Heart left ventricle (tissue), 13 donors: ENCODE measurements around the gene ARHGAP15.

Experiments
- POLR2A ChIP-seq, 2 donors: fragments of 450-650 bp; IDR thresholded peaks; one replicate each; pipeline ENCODE4 v1.6.1; 2017; ENCODE audit warnings: antibody characterized with exemption in 2 of 2, mild to moderate bottlenecking in 2 of 2, moderate library complexity in 2 of 2
- TF ChIP-seq, protein P1 (sequence below), 12 donors: fragments of 200-600 bp; sonication (generic) in 4 of 12; IDR thresholded peaks; one replicate each; pipeline versions ENCODE4 v1.5.0 to v1.8.0; 2018 to 2022; ENCODE audit warnings: antibody characterized with exemption in 12 of 12, mild to moderate bottlenecking in 5 of 12
- donor health status: ischemic (EF 13 %, LVEDD 7.1; RV severe dilation, severe dysfunction).
- donor health status: DM: no; HTN: yes; CAD: no.
- donor health status: DM: no; HTN: no; CAD: no.
- donor health status: ischemic (EF 25% LVEDD 6.9; RV normal size, moderate dysfunction).
- donor health status: ischemic (EF 25% LVEDD 5.7; RV mildly dilated, moderate dysfunction).
- donor health status: ischemic (EF 35%, LVEDD 5.7; RV mildly dilated, moderate dysfunction).
- donor health status: nonischemic (EF 11% LVEDD 7.7; RV severe dilation, severe dysfunction).
- donor health status: DM: yes; HTN: yes; CAD: no.
- donor health status: PGD.
- donor health status: ischemic (EF 29% LVEDD 5.4; RV normal size, mild dysfunction).
- donor health status: nonischemic (EF 23%, LVEDD 6.1; RV moderate dilation, normal function).

DNA sequence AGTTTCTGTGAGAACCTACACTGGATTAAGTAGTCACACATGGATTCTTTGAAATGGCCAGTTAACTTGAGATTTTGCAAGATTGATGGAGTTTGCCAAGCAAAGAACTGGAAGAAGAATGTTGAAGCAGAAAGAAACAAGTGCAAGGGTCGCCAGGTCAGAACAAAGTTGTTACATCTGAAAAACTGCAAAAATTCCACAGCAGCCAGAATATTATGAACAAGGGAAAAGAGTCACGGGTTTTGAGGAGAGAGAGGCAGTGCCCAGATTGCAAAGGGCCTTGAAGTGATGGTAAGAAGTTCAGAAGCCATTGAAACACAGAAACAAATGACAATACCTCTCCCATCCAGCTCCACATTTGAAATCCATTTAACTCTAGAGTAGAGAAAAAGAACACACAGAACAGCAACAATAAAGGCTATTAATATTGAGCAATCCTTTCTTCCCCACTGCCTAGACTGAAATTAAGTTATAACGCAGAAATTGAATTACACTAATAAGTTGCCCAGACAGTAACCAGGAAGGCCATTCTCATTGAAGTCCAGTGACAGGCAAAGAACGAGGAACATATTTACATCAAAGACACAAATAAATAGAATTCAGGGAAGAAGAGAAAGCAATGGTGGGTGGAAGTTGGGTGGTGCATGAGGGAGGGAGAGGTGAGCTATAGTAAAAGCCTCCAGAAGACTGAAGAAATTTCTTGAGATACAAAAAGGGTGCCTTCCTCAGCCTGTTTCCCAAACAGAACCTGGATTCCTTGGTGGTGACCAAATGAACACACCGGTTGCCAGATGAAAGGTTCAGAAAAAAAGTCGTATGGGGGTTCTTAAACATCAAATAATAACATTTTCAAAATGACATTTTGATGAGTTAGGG lies 80.6 kb downstream of the ARHGAP15 start:
- TF ChIP-seq, protein P1, sequence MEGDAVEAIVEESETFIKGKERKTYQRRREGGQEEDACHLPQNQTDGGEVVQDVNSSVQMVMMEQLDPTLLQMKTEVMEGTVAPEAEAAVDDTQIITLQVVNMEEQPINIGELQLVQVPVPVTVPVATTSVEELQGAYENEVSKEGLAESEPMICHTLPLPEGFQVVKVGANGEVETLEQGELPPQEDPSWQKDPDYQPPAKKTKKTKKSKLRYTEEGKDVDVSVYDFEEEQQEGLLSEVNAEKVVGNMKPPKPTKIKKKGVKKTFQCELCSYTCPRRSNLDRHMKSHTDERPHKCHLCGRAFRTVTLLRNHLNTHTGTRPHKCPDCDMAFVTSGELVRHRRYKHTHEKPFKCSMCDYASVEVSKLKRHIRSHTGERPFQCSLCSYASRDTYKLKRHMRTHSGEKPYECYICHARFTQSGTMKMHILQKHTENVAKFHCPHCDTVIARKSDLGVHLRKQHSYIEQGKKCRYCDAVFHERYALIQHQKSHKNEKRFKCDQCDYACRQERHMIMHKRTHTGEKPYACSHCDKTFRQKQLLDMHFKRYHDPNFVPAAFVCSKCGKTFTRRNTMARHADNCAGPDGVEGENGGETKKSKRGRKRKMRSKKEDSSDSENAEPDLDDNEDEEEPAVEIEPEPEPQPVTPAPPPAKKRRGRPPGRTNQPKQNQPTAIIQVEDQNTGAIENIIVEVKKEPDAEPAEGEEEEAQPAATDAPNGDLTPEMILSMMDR (IDR thresholded peaks at IDR 0.05), result no peak
- TF ChIP-seq POLR2A (IDR thresholded peaks at IDR 0.05), result no peak
